GM12801 (cell line): ENCODE measurements around the gene CXCL16.

ENCODE experiments used
- CTCF ChIP-seq: IDR thresholded peaks from one replicate; pipeline ENCODE4 v1.5.1; 2011; ENCODE audit warnings: control low read depth; ENCODE audit not compliant: insufficient read length; ENCODE audit errors: extremely low read depth

CXCL16 gene

GRCh38 chr17:4740584-4740983 is 856 bp upstream of the CXCL16 start:
- no peak for TF ChIP-seq CTCF

DNA sequence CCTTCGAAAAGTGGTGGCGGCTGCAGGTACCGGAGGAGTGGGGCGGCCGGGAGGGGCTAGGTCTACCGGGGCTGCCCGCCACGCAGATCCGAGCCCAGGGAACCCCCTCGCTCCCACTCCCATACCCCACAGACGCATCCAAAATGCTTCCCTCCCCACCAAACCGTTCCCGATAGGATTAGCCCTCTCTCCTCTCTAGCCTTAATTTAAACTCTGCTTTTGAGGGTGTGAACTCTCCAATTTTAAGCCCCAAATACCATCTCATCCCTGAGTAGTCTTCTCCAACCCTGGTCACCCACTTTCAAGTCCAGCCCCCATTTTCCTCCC is 260 bp upstream of the CXCL16 start:
- TF ChIP-seq CTCF: no peak

- TF ChIP-seq CTCF: no peak
Measured at GRCh38 chr17:4738136-4739121, 1.3 kb downstream of the CXCL16 start.

DNA sequence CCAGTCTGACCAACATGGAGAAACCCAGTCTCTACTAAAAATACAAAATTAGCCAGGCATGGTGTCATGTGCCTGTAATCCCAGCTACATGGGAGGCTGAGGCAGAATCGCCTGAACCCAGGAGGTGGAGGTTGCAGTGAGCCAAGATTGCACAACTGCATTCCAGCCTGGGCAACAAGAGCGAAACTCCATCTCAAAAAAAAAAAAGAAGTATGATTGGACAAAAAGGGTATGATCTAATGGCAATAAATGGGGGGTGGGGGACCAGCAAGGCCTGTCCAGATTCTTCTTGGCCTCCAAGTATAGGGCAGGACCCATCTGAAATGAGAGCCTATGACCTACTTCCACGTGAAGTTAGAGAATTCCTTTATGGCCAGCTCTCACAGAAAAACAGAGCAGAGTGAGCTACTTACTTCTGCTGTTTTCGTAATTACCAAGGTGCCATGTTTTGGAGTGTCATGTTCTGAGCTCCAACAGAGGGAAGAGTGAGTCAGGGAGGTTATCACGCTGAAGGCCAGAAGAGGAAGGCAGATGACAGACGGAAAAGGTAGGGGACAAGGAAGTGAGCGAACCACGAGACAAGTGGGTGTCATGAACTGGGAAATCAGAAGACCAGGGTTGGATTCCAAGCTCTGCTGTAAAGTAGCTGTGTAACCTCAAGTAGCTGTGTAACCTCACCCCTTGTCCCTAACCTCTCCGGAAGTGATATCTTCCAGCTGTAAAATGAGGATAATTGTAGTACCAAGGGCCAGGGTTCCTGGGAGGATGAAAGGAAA is 3.7 kb downstream of the CXCL16 start:
- no peak for TF ChIP-seq CTCF

GRCh38 chr17:4734857-4735475 is 4.8 kb downstream of the CXCL16 start:
- TF ChIP-seq CTCF: no peak

GRCh38 chr17:4733073-4733531 is 6.6 kb downstream of the CXCL16 start:
- TF ChIP-seq CTCF: no peak

- TF ChIP-seq CTCF: no peak
Measured at GRCh38 chr17:4728124-4728523, 11.6 kb downstream of the CXCL16 start.
